Measurements from ENCODE around the gene KMT2C.

KMT2C gene

GRCh38 chr7:152189061-152189460 lies 246.7 kb downstream of the KMT2C start:
- no peak for DNase-seq

- DNase-seq: no peak
Observed at GRCh38 chr7:152185558-152185957, 250.2 kb downstream of the KMT2C start.

GRCh38 chr7:152180587-152180986 lies 255.2 kb downstream of the KMT2C start:
- DNase-seq: no peak

GRCh38 chr7:152180048-152180447 lies 255.8 kb downstream of the KMT2C start:
- DNase-seq: no peak

GRCh38 chr7:152178405-152179058 lies 257.3 kb downstream of the KMT2C start:
- no peak for DNase-seq

GRCh38 chr7:152177681-152178404 lies 258.0 kb downstream of the KMT2C start:
- DNase-seq: no peak

- no peak for DNase-seq
Observed at GRCh38 chr7:152176797-152177196, 259.0 kb downstream of the KMT2C start.

GRCh38 chr7:152173372-152174070 lies 262.3 kb downstream of the KMT2C start:
- no peak for DNase-seq

- DNase-seq: no peak
Observed at GRCh38 chr7:152162287-152162686, 273.5 kb downstream of the KMT2C start.

GRCh38 chr7:152161171-152161570 lies 274.6 kb downstream of the KMT2C start:
- DNase-seq: no peak

- no peak for DNase-seq
Observed at GRCh38 chr7:152158801-152159587, 276.8 kb downstream of the KMT2C start.

GRCh38 chr7:152152267-152152666 lies 283.5 kb downstream of the KMT2C start:
- DNase-seq: no peak

- DNase-seq: no peak
Observed at GRCh38 chr7:152149363-152149762, 286.4 kb downstream of the KMT2C start.

GRCh38 chr7:152148706-152149105 lies 287.1 kb downstream of the KMT2C start:
- no peak for DNase-seq

GRCh38 chr7:152145853-152146466 lies 289.8 kb downstream of the KMT2C start:
- no peak for DNase-seq

- DNase-seq: no peak
Observed at GRCh38 chr7:152144557-152145245, 291.1 kb downstream of the KMT2C start.

GRCh38 chr7:152142976-152143595 lies 292.7 kb downstream of the KMT2C start:
- DNase-seq: no peak

- no peak for DNase-seq
Observed at GRCh38 chr7:152140560-152140959, 295.2 kb downstream of the KMT2C start.

GRCh38 chr7:152140067-152140466 lies 295.7 kb downstream of the KMT2C start:
- no peak for DNase-seq

- no peak for DNase-seq
Observed at GRCh38 chr7:152137476-152138025, 298.3 kb downstream of the KMT2C start.

- no peak for DNase-seq
Observed at GRCh38 chr7:152136686-152137085, 299.1 kb downstream of the KMT2C start.

Measured in NCI-H2107 (cell line).